GM12865 (cell line): ENCODE measurements around the gene AKAP8.

Experiments
- DNase-seq: peaks from one replicate; pipeline ENCODE4 v3.0.0; 2010; ENCODE audit warnings: low read depth
- H3K4me3 ChIP-seq: 2 replicates; pipeline ENCODE4 v1.5.1; 2011; ENCODE audit warnings: mild to moderate bottlenecking, low read depth, low read length, control low read depth
- TF ChIP-seq, protein P1 (sequence below): IDR thresholded peaks from 2 replicates; pipeline ENCODE4 v1.5.1; 2011; ENCODE audit warnings: low read length, control low read depth, low read depth, inconsistent platforms; ENCODE audit not compliant: insufficient read depth; ENCODE audit errors: missing control alignments

The AKAP8 gene

DNA sequence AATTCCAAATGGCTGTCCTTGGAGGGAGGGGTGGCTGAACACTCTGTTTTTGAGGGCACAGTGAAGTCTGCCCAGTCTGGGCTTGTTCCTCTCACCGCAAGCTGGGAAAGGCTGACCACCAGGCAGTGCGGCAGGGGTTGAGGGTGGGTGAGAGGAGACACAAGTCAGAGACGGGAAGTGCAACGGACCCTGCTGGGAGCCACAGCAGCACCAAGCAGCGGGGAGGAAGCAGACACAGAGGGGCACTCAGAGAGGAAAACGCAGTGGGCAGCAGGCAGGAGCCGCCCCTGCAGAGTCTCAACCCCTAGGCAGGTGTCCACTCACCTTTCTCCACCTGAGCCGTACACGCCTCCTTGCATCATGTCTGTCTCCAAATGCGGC, 23.6 kb upstream of the AKAP8 start:
- TF ChIP-seq, protein P1, sequence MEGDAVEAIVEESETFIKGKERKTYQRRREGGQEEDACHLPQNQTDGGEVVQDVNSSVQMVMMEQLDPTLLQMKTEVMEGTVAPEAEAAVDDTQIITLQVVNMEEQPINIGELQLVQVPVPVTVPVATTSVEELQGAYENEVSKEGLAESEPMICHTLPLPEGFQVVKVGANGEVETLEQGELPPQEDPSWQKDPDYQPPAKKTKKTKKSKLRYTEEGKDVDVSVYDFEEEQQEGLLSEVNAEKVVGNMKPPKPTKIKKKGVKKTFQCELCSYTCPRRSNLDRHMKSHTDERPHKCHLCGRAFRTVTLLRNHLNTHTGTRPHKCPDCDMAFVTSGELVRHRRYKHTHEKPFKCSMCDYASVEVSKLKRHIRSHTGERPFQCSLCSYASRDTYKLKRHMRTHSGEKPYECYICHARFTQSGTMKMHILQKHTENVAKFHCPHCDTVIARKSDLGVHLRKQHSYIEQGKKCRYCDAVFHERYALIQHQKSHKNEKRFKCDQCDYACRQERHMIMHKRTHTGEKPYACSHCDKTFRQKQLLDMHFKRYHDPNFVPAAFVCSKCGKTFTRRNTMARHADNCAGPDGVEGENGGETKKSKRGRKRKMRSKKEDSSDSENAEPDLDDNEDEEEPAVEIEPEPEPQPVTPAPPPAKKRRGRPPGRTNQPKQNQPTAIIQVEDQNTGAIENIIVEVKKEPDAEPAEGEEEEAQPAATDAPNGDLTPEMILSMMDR, result no peak
- no peak for DNase-seq
- H3K4me3 ChIP-seq, result no peak overlapping the region

DNA sequence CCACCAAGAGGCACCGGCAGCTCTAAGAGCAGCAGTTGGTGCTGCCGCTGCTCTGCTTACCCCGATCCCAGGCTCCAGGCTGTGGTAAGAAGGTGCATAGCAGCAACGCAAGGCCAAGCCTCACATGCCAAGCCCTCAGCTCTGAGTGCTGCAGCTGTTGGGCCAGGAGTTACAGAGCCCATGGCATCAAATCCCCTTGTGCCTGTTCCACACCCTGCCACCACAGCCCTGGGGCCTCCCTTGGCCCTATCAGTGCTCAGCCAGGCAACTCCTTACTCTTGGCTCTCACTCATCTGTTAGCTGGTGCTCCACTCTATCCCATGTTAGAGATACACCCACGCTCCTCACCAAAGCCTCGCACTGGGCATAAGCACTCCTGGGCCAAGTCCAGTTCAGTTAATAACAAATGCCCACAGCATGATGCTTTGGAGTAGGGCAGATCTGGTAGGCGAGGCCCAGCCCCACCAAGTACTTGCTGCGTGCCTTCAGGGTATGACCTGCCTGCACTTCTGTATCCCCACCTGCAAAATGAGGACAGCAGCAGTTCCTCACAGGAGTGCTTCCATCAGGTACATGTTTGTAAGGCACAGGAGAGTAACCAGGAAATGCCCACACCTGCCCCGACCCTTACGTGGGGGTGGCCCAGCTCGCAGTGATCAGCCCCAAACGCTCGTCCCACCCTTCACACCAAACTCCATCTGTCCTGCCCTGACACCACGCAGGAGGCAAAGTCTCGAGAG, 23.0 kb upstream of the AKAP8 start:
- H3K4me3 ChIP-seq, result no peak overlapping the region
- TF ChIP-seq, protein P1, result no peak
- DNase-seq, result no peak

DNA sequence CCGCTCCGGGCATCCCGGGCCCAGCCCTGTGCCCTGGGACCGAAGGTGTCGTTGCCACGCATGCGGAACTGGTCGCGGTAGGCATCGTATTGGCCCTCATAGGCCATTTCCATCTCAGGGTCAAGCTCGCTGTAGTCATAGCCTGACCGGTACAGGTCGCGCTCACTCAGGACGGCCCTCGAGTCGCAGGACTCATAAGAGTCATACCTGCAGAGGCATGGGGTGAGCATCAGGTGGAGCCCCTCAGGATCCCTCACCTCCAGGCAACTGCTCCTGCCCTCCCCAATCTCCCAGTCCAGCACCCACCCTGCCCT, 21.8 kb upstream of the AKAP8 start:
- TF ChIP-seq, protein P1, result no peak

DNA sequence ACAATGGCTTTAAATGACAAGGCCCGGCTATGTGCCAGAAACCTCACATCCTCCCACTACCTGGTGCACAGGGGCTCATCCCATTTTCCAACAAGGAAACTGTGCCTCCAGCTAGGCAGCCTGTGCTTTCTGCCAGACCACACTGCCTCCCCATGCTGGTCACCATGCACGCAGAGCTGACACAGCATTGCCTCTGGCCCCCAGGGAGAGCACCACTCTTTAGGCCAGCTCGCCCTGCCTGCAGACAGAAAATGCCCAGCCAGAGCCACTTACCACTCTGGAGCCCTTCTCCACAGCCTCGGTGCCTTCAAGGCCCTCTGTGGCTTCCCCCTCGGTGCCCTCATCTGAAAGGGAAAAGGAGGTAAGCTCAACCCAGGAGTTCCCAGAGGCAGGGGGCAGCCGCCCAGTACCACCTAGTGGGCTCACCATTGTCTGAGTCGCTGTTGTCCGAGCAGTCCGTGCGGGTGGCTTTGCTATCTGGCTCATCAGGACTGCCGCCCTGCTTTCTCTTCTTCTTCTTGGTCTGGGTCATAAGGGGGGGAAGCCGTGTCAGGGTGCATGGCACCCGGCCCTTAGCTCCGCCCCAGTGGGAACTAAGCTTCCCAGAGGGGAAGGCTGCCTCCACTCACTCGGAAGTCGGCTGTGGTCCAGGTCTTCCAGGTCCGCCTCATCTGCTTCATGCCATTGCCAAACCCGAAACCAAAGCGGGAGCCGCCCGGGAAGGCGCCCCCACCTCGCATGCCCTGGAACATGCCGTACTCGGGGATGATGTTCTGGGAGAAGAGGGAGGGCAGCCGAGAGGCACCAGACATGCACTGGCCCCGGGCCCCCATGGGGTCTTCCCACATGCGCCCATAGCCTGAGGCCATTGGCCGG, 21.2 kb upstream of the AKAP8 start:
- H3K4me3 ChIP-seq, result no peak overlapping the region
- TF ChIP-seq, protein P1, result no peak

More for the DNA sequence above, 21.8 kb upstream of the AKAP8 start:
- no peak for DNase-seq
- no peak overlapping the region for H3K4me3 ChIP-seq

DNA sequence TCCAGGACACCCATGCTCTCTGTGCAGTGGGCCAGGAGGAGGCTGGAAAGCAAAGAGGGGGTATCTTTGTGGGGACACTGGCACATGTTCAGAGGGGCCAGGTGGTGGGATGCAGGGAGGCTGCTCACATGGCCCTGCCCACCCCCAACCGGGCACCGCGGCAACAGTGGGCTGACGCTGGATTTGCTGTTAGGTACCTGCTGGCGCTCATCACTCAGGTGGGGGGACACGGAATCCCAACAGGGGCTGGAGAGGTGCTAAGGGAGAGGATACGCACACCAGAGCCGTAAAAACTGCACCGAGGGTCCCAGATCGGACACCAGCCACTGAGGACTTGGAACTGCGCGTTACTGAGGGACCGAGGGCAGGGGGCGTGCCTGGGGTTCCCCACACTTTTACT, 20.0 kb upstream of the AKAP8 start:
- DNase-seq, result no peak
- no peak overlapping the region for H3K4me3 ChIP-seq
- TF ChIP-seq, protein P1, result no peak

More for the DNA sequence above, 21.2 kb upstream of the AKAP8 start:
- no peak for DNase-seq

DNA sequence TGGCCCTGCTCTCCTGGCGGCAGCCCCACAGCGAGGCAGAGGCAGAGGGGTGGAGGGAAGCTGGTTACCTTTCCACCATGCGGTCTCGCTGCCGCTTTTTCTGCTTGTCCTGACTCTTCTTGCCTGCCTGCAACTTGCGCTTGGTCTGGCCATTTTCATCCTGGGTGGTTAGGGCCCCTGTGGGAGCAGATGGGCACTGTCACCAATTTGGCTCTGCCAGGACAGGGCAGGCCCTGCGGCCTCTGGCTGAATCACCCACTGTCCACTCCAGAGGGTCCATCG, 19.6 kb upstream of the AKAP8 start:
- DNase-seq, result no peak
- H3K4me3 ChIP-seq, result no peak overlapping the region
- TF ChIP-seq, protein P1, result no peak
